CD14-positive monocyte (primary cell): Measurements from ENCODE around the gene CACNA1E. TPM values are rescaled to one million over a fixed set of nuclear protein-coding genes. Genes with fewer than 3 reads are reported as not detected.

Source experiments
- DNase-seq, 3 donors: peaks; one replicate each; pipeline ENCODE4 v3.0.0-alpha.2; 2011 to 2022
- H2AFZ ChIP-seq: 2 replicates; pipeline ENCODE4 v1.6.0; 2012; ENCODE audit warnings: mild to moderate bottlenecking, low read depth, low read length, inconsistent platforms; ENCODE audit not compliant: insufficient read depth, poor library complexity, severe bottlenecking
- H3K27ac ChIP-seq, 2 donors: 1 replicate in 1 of 2; 2 replicates in 1 of 2; pipeline ENCODE4 v1.5.1; 2012 to 2013; ENCODE audit warnings: low read length in 2 of 2, control low read depth in 1 of 2, inconsistent platforms in 1 of 2, low read depth in 1 of 2, mild to moderate bottlenecking in 1 of 2
- H3K27me3 ChIP-seq, 2 donors: one replicate each; pipeline versions ENCODE4 v1.6.0 to v1.6.1; 2011 to 2013; ENCODE audit warnings: low read length in 2 of 2; ENCODE audit not compliant: control insufficient read depth in 2 of 2, insufficient read depth in 2 of 2
- H3K36me3 ChIP-seq, 2 donors: replicated peaks in 1 of 2; 1 replicate in 1 of 2; 2 replicates in 1 of 2; pipeline versions ENCODE4 v1.5.1 to v1.6.1; 2012 to 2013; ENCODE audit warnings: low read length in 2 of 2, control low read depth in 1 of 2, inconsistent platforms in 1 of 2, mild to moderate bottlenecking in 1 of 2; ENCODE audit not compliant: insufficient read depth in 2 of 2, control insufficient read depth in 1 of 2
- H3K4me1 ChIP-seq, 2 donors: 1 replicate in 1 of 2; 2 replicates in 1 of 2; pipeline versions ENCODE4 v1.5.1 to v1.6.1; 2012 to 2013; ENCODE audit warnings: low read length in 2 of 2, control low read depth in 1 of 2, inconsistent platforms in 1 of 2, mild to moderate bottlenecking in 1 of 2, moderate library complexity in 1 of 2; ENCODE audit not compliant: insufficient read depth in 2 of 2, control insufficient read depth in 1 of 2
- H3K4me2 ChIP-seq: replicated peaks from 2 replicates; pipeline ENCODE3; 2012; ENCODE audit warnings: low read length, moderate library complexity, mild to moderate bottlenecking; ENCODE audit not compliant: poor library complexity, severe bottlenecking; ENCODE audit errors: extremely low read depth
- H3K4me3 ChIP-seq, 3 experiments: fragments of 200-600 bp in 1 of 3; sonication (generic) in 1 of 3; replicated peaks in 1 of 3; 1 replicate in 2 of 3; 2 replicates in 1 of 3; pipeline ENCODE4 v1.5.1; 2011 to 2013; ENCODE audit warnings: low read length in 3 of 3, mild to moderate bottlenecking in 3 of 3, control low read depth in 2 of 3, low read depth in 2 of 3, inconsistent platforms in 1 of 3, moderate library complexity in 1 of 3
- H3K79me2 ChIP-seq: 2 replicates; pipeline ENCODE4 v1.6.0; 2012; ENCODE audit warnings: mild to moderate bottlenecking, control low read depth, inconsistent platforms, low read length, moderate library complexity; ENCODE audit not compliant: insufficient read depth
- H3K9ac ChIP-seq: 2 replicates; pipeline ENCODE4 v1.6.0; 2017; ENCODE audit warnings: low read length, mild to moderate bottlenecking; ENCODE audit not compliant: insufficient read depth, poor library complexity, severe bottlenecking
- H3K9me3 ChIP-seq, 2 donors: replicated peaks in 1 of 2; 1 replicate in 1 of 2; 2 replicates in 1 of 2; pipeline versions ENCODE4 v1.5.1 to v1.6.1; 2012 to 2013; ENCODE audit warnings: low read length in 2 of 2, control low read depth in 1 of 2; ENCODE audit not compliant: control insufficient read depth in 1 of 2, insufficient read depth in 1 of 2
- H4K20me1 ChIP-seq: 2 replicates; pipeline ENCODE4 v1.6.0; 2012; ENCODE audit warnings: mild to moderate bottlenecking, low read length, control low read depth, moderate library complexity; ENCODE audit not compliant: insufficient read depth
- H3K27ac Mint-ChIP-seq, 7 donors: one replicate each; pipeline ENCODE4 v1.8.0; 2020; ENCODE audit warnings: mild to moderate bottlenecking in 7 of 7, mixed read lengths in 7 of 7, moderate library complexity in 6 of 7, inconsistent platforms in 2 of 7
- H3K27me3 Mint-ChIP-seq, 3 donors: one replicate each; pipeline ENCODE4 v1.8.0; 2021 to 2022; ENCODE audit warnings: low read depth in 3 of 3, mild to moderate bottlenecking in 3 of 3, mixed read lengths in 3 of 3, moderate library complexity in 3 of 3, inconsistent platforms in 1 of 3
- H3K36me3 Mint-ChIP-seq, 2 donors: one replicate each; pipeline ENCODE4 v1.8.0; 2020; ENCODE audit warnings: mixed read lengths in 2 of 2, inconsistent platforms in 1 of 2, mild to moderate bottlenecking in 1 of 2
- H3K4me1 Mint-ChIP-seq: one replicate; pipeline ENCODE4 v1.8.0; 2020; ENCODE audit warnings: mild to moderate bottlenecking, mixed read lengths
- H3K4me3 Mint-ChIP-seq, 2 donors: one replicate each; pipeline ENCODE4 v1.8.0; 2020; ENCODE audit warnings: mild to moderate bottlenecking in 2 of 2, mixed read lengths in 2 of 2, moderate library complexity in 1 of 2
- H3K9me3 Mint-ChIP-seq, 7 donors: one replicate each; pipeline ENCODE4 v1.8.0; 2020 to 2022; ENCODE audit warnings: mixed read lengths in 7 of 7, mild to moderate bottlenecking in 6 of 7, moderate library complexity in 6 of 7, inconsistent platforms in 2 of 7
- WGBS: methylation state at CpG from one replicate; pipeline ENCODE4 v1.1.5; 2013; ENCODE audit warnings: missing lambda C conversion rate; ENCODE audit not compliant: insufficient coverage; 5-methylcytosine and 5-hydroxymethylcytosine counted together
- intact Hi-C, 2 donors: fragments of 100-400 bp; cut with micrococcal nuclease; formaldehyde crosslinking; loops; one replicate each; pipeline versions ENCODE4 v1.15.0 to v1.15.1; 2023
- polyA plus RNA-seq, 3 donors: library from polyadenylated mRNA; depleted of rRNA in 1 of 3; unstranded in 2 of 3; stranded (reverse) in 1 of 3; fragments of 300-500 nt in 2 of 3; fragments of >200 nt in 1 of 3; fragmentation: Illumina TruSeq in 2 of 3; gene quantifications; 1 replicate in 2 of 3; 2 replicates in 1 of 3; pipeline ENCODE4 v1.2.3, GENCODE V29; 2012 to 2021
- TF ChIP-seq, protein P1 (sequence below): fragments of 200-600 bp; IDR thresholded peaks from one replicate; pipeline ENCODE4 v1.8.0; 2022; ENCODE audit warnings: antibody characterized with exemption, mild to moderate bottlenecking

The CACNA1E gene
- polyA plus RNA-seq, 3 donors, result 0.04 TPM; not detected in 2

DNA sequence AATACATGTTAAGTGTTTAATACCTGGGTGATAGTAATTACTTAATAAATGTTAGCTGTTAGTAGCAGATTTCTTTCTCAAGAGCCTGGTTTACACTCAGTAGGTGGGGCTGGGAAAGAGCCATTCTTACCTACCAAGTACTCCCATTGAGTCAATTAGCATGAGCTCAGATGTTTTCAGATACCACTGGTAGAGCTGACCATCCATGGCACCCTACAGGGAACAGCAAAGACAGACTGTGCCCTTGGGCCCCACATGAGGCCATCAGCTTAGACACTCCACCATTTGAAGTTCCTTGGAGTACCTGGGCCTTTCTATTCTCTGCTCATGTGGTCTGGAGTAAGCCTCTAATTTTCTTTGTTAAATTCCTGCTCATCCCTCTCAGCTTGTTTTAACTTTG lies 179.3 kb downstream of the CACNA1E start:
- Histone ChIP-seq H3K36me3 (no peaks in the 10 kb centered on the region), H3K4me2 (no peak overlapping the region), H3K9ac (no peak overlapping the region), H2AFZ (no peak overlapping the region), H4K20me1 (no peaks in the 10 kb centered on the region), H3K79me2 (no peaks in the 10 kb centered on the region), H3K4me1 (no peaks in the 10 kb centered on the region), H3K27me3 (no peaks in the 10 kb centered on the region), H3K4me3 (no peak overlapping the region), H3K9me3 (no peaks in the 10 kb centered on the region), H3K27ac (no peak overlapping the region)
- Mint-ChIP-seq H3K36me3 (no peaks in the 10 kb centered on the region), H3K27ac (no peak overlapping the region), H3K27me3 (peaks cover 0 to 3% (median 0%) of the 10 kb centered on the region in 3 donors), H3K4me3 (no peak overlapping the region), H3K9me3 (peaks cover 0 to 8% (median 4%) of the 10 kb centered on the region in 7 donors), H3K4me1 (no peaks in the 10 kb centered on the region)
- intact Hi-C loops, result no loop called here
- TF ChIP-seq, protein P1, sequence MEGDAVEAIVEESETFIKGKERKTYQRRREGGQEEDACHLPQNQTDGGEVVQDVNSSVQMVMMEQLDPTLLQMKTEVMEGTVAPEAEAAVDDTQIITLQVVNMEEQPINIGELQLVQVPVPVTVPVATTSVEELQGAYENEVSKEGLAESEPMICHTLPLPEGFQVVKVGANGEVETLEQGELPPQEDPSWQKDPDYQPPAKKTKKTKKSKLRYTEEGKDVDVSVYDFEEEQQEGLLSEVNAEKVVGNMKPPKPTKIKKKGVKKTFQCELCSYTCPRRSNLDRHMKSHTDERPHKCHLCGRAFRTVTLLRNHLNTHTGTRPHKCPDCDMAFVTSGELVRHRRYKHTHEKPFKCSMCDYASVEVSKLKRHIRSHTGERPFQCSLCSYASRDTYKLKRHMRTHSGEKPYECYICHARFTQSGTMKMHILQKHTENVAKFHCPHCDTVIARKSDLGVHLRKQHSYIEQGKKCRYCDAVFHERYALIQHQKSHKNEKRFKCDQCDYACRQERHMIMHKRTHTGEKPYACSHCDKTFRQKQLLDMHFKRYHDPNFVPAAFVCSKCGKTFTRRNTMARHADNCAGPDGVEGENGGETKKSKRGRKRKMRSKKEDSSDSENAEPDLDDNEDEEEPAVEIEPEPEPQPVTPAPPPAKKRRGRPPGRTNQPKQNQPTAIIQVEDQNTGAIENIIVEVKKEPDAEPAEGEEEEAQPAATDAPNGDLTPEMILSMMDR, result no peak
- no peak for DNase-seq

DNA sequence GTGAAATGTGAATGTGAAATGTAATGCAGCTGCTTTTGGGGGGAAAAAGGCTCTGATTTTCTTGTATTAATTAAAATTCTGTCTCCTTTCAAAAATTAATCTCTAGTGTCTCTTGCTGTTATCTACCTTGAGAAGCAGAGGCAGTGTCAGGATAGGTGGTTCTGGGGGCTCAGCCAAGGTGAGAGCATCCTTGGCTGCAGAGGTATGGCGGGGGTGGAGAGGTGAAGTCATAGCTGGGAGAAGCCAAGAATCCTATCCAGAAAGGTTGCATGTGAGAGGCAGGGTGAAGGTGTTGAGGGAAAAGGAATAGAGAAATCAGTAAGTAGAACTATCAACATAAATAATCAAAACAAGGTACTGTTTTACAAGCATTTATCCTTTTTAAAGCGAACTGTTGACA lies 181.2 kb downstream of the CACNA1E start:
- TF ChIP-seq, protein P1, result no peak
- no CpG with 5 or more reads among the region's 2 CpGs for WGBS

More for the DNA sequence above, 181.2 kb downstream of the CACNA1E start:
- Histone ChIP-seq H2AFZ (no peak overlapping the region), H3K27ac (no peak overlapping the region), H3K9ac (no peak overlapping the region), H3K4me3 (no peak overlapping the region), H3K4me2 (no peak overlapping the region), H3K79me2 (no peaks in the 10 kb centered on the region), H3K4me1 (no peaks in the 10 kb centered on the region), H4K20me1 (no peaks in the 10 kb centered on the region), H3K27me3 (no peaks in the 10 kb centered on the region), H3K9me3 (no peaks in the 10 kb centered on the region), H3K36me3 (no peaks in the 10 kb centered on the region)
- DNase-seq, result no peak
- peaks cover 0 to 8% (median 5%) of the 10 kb centered on the region in 7 donors for H3K9me3 Mint-ChIP-seq
- no peaks in the 10 kb centered on the region for H3K4me1 Mint-ChIP-seq
- intact Hi-C loops, result no loop called here
- H3K4me3 Mint-ChIP-seq, result peak overlapping the region in 1 of 2 donors; percentile 8
- no peaks in the 10 kb centered on the region for H3K36me3 Mint-ChIP-seq
- peaks cover 0 to 3% (median 0%) of the 10 kb centered on the region in 3 donors for H3K27me3 Mint-ChIP-seq
- H3K27ac Mint-ChIP-seq, result no peak overlapping the region
